ENCODE results near the gene JAKMIP1. TPM values are rescaled to one million over a fixed set of nuclear protein-coding genes. Genes with fewer than 3 reads are reported as not detected.

Gene JAKMIP1
- total RNA-seq, 4 donors from 2014 or later = 0.67 to 1.3 (median 1.1) TPM

DNA sequence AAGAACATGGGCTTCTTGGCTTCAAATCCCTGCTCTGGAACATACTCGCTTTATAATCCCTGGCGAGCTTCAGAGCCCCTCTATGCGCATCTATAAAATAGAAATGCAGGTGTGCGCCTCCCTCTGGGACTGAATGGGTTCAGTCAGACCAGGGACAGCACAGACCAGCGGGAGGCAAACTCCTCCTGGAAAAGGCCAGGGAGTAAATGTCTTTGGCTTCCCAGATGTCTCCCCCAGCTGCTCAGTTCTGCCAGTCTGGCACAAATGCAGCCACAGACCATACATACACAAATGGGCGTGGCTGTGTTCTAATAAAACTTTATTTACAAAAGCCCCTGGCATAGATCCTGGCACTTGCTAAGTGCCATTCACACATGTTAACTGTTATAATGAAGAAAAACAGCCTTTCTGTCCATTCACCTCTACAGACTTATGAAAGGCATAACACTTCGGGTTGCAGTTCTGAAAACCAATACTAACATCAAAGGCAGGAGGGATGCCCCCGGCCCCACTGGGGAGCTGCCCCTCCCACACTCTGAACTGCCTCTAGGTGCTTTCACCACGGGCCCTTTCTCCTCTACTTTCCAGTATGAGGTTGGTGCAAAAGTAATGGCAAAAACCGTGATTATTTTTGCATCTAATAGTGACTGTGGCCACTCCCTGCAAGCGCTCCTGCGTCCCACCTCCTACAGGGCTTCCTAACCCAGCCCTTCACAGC lies 4.6 kb downstream of the JAKMIP1 start:
- Histone ChIP-seq H3K27ac (no peak overlapping the region), H3K36me3 (no peaks in the 10 kb centered on the region), H3K9me3 (no peaks in the 10 kb centered on the region), H3K4me1 (peaks cover 8 to 25% (median 14%) of the 10 kb centered on the region in 3 donors), H3K4me3 (no peak overlapping the region), H3K27me3 (peaks cover 0 to 98% (median 10%) of the 10 kb centered on the region in 4 donors)
- DNase-seq = no peak
- intact Hi-C loops (cut with DNase I) = no loop called here
- no peak for TF ChIP-seq POLR2A (IDR thresholded peaks at IDR 0.05)
- TF ChIP-seq, protein P1, sequence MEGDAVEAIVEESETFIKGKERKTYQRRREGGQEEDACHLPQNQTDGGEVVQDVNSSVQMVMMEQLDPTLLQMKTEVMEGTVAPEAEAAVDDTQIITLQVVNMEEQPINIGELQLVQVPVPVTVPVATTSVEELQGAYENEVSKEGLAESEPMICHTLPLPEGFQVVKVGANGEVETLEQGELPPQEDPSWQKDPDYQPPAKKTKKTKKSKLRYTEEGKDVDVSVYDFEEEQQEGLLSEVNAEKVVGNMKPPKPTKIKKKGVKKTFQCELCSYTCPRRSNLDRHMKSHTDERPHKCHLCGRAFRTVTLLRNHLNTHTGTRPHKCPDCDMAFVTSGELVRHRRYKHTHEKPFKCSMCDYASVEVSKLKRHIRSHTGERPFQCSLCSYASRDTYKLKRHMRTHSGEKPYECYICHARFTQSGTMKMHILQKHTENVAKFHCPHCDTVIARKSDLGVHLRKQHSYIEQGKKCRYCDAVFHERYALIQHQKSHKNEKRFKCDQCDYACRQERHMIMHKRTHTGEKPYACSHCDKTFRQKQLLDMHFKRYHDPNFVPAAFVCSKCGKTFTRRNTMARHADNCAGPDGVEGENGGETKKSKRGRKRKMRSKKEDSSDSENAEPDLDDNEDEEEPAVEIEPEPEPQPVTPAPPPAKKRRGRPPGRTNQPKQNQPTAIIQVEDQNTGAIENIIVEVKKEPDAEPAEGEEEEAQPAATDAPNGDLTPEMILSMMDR (IDR thresholded peaks at IDR 0.05) = no peak
- 61 to 63% methylated on average over 9 to 11 of the region's 12 CpGs for WGBS, 2 donors

- Histone ChIP-seq H3K36me3 (no peaks in the 10 kb centered on the region), H3K4me1 (peaks cover 3 to 13% (median 4%) of the 10 kb centered on the region in 3 donors), H3K9me3 (no peaks in the 10 kb centered on the region), H3K27me3 (peaks cover 0 to 97% (median 10%) of the 10 kb centered on the region in 4 donors), H3K27ac (no peak overlapping the region), H3K4me3 (no peak overlapping the region)
- intact Hi-C loops (cut with DNase I) = no loop called here
- TF ChIP-seq, protein P1 (IDR thresholded peaks at IDR 0.05) = no peak
- TF ChIP-seq POLR2A (IDR thresholded peaks at IDR 0.05) = no peak
- no peak for DNase-seq
- 83 to 90% methylated on average over 8 to 9 of the region's 12 CpGs for WGBS, 2 donors
Measured at GRCh38 chr4:6194458-6195195, 5.7 kb downstream of the JAKMIP1 start.

GRCh38 chr4:6193399-6193798 lies 7.0 kb downstream of the JAKMIP1 start:
- H3K27ac ChIP-seq = no peak overlapping the region
- intact Hi-C loops (cut with DNase I) = no loop called here
- H3K9me3 ChIP-seq = no peaks in the 10 kb centered on the region
- H3K4me3 ChIP-seq = no peak overlapping the region
- TF ChIP-seq, protein P1 (IDR thresholded peaks at IDR 0.05) = no peak
- H3K4me1 ChIP-seq = peaks cover 0 to under 1% (median 0%) of the 10 kb centered on the region in 3 donors
- no peak for DNase-seq
- no peaks in the 10 kb centered on the region for H3K36me3 ChIP-seq
- WGBS, 2 donors = 61 to 86% methylated on average over 4 to 9 of the region's 11 CpGs
- H3K27me3 ChIP-seq = peaks cover 0 to 97% (median 3%) of the 10 kb centered on the region in 4 donors

GRCh38 chr4:6192245-6192644 lies 8.1 kb downstream of the JAKMIP1 start:
- H3K4me3 ChIP-seq = no peak overlapping the region
- intact Hi-C loops (cut with DNase I) = no loop called here
- no peak overlapping the region for H3K27ac ChIP-seq
- no peaks in the 10 kb centered on the region for H3K4me1 ChIP-seq
- TF ChIP-seq POLR2A (IDR thresholded peaks at IDR 0.05) = no peak
- TF ChIP-seq, protein P1 (IDR thresholded peaks at IDR 0.05) = no peak
- DNase-seq = no peak
- peaks cover 0 to 3% (median 0%) of the 10 kb centered on the region in 3 donors for H3K9me3 ChIP-seq
- H3K36me3 ChIP-seq = no peaks in the 10 kb centered on the region
- WGBS, 2 donors = 62% methylated on average over 5 of the region's 9 CpGs
- H3K27me3 ChIP-seq = peaks cover 0 to 90% (median 2%) of the 10 kb centered on the region in 4 donors

Data from esophagus squamous epithelium (tissue), 5 donors.